HCT116 (cell line): Measurements from ENCODE around the gene SND1. TPM values are rescaled to one million over a fixed set of nuclear protein-coding genes. Genes with fewer than 3 reads are reported as not detected.

ENCODE experiments used
- ATAC-seq: fragments of 200-7000 bp; cut with Tn5 transposase; 2 replicates; pipeline ENCODE4 v1.9.1; 2020; ENCODE audit warnings: mild to moderate bottlenecking, moderate library complexity
- BruUV-seq: library from RNA; stranded (reverse); fragments of 400-500 nt; replicated peaks from 2 replicates; lab custom pipeline; 2021; lab: Mats Ljungman, UMichigan
- CTCF ChIA-PET: fragments of 300-600 bp; sonication (Branson Sonifier 250); formaldehyde crosslinking; loops from one replicate; lab custom pipeline; 2021; ENCODE audit warnings: antibody characterized with exemption; lab: Charles Lee
- POLR2A ChIA-PET: fragments of 300-600, 350-600 bp; sonication (Branson Sonifier 250); formaldehyde crosslinking; loops from one replicate; lab custom pipeline; 2021; ENCODE audit warnings: antibody characterized with exemption; lab: Charles Lee
- RAD21 ChIA-PET, 2 experiments: fragments of 300-600 bp; sonication (Branson Sonifier 250); formaldehyde crosslinking; loops; one replicate each; lab custom pipeline; 2023; ENCODE audit warnings: low total read pairs in 2 of 2; ENCODE audit not compliant: uncharacterized antibody in 2 of 2, unreplicated experiment in 2 of 2, low non-redundant PET in 1 of 2; lab: Charles Lee
- DNase-seq: peaks from one replicate; pipeline ENCODE4 v3.0.0-alpha.2; 2010; ENCODE audit warnings: low read depth, low spot score
- H2AFZ ChIP-seq: fragments of 200-600 bp; shearing (Covaris generic), sonication (generic); 2 replicates; pipeline ENCODE4 v1.6.1; 2017; ENCODE audit warnings: low read depth, mixed run types, mixed read lengths, antibody characterized with exemption, low read length; ENCODE audit not compliant: poor library complexity, severe bottlenecking
- H3K27ac ChIP-seq: 2 replicates; pipeline ENCODE4 v1.5.1; 2012; ENCODE audit warnings: low read depth, low read length
- H3K27me3 ChIP-seq: fragments of 200-600 bp; sonication (generic); 2 replicates; pipeline ENCODE4 v1.6.1; 2016; ENCODE audit warnings: mixed run types, low read length, mixed read lengths; ENCODE audit not compliant: insufficient read depth
- H3K36me3 ChIP-seq, 2 experiments: fragments of 200-500 bp in 1 of 2; fragments of 200-600 bp in 1 of 2; sonication (Bioruptor generic) in 1 of 2; sonication (generic) in 1 of 2; 2 replicates each; pipeline versions ENCODE4 v1.5.1 to v1.6.1; 2014 to 2016; ENCODE audit warnings: low read length in 2 of 2, inconsistent platforms in 1 of 2, mixed read lengths in 1 of 2, mixed run types in 1 of 2; ENCODE audit not compliant: insufficient read depth in 2 of 2, control insufficient read depth in 1 of 2
- H3K4me1 ChIP-seq, 2 experiments: fragments of 200-600 bp in 1 of 2; sonication (generic) in 1 of 2; 2 replicates each; pipeline versions ENCODE4 v1.5.1 to v1.6.1; 2012 to 2017; ENCODE audit warnings: low read length in 2 of 2, inconsistent platforms in 1 of 2, mild to moderate bottlenecking in 1 of 2, mixed read lengths in 1 of 2, mixed run types in 1 of 2, moderate library complexity in 1 of 2; ENCODE audit not compliant: insufficient read depth in 2 of 2, control insufficient read depth in 1 of 2
- H3K4me2 ChIP-seq: fragments of 200-600 bp; sonication (generic); 2 replicates; pipeline ENCODE4 v1.6.1; 2017; ENCODE audit warnings: mixed run types, low read length, mixed read lengths
- H3K4me3 ChIP-seq, 2 experiments: fragments of 200-600 bp in 1 of 2; sonication (generic) in 1 of 2; replicated peaks in 1 of 2; 2 replicates each; pipeline ENCODE4 v1.5.1; 2011 to 2016; ENCODE audit warnings: low read length in 2 of 2, control low read depth in 1 of 2, low read depth in 1 of 2, mild to moderate bottlenecking in 1 of 2, mixed read lengths in 1 of 2, mixed run types in 1 of 2
- H3K79me2 ChIP-seq: fragments of 200-600 bp; sonication (generic); 2 replicates; pipeline ENCODE4 v1.6.1; 2017; ENCODE audit warnings: mild to moderate bottlenecking, mixed run types, low read length, moderate library complexity, mixed read lengths; ENCODE audit not compliant: insufficient read depth
- H3K9ac ChIP-seq: fragments of 200-600 bp; sonication (generic); 2 replicates; pipeline ENCODE4 v1.6.1; 2016; ENCODE audit warnings: low read length, mixed read lengths
- H3K9me2 ChIP-seq: fragments of 200-600 bp; sonication (generic), shearing (Covaris generic); 2 replicates; pipeline ENCODE4 v1.6.1; 2017; ENCODE audit warnings: mixed run types, mild to moderate bottlenecking, moderate library complexity; ENCODE audit not compliant: insufficient read depth
- H3K9me3 ChIP-seq, 2 experiments: fragments of 200-500 bp in 1 of 2; fragments of 200-600 bp in 1 of 2; sonication (Bioruptor generic) in 1 of 2; sonication (generic) in 1 of 2; 2 replicates each; pipeline ENCODE4 v1.6.1; 2014 to 2017; ENCODE audit warnings: low read length in 2 of 2, mixed read lengths in 2 of 2, inconsistent platforms in 1 of 2, low read depth in 1 of 2, mild to moderate bottlenecking in 1 of 2, mixed run types in 1 of 2, moderate library complexity in 1 of 2; ENCODE audit not compliant: control insufficient read depth in 1 of 2, insufficient read depth in 1 of 2
- H4K20me1 ChIP-seq: fragments of 200-600 bp; sonication (generic), shearing (Covaris generic); 2 replicates; pipeline ENCODE4 v1.6.1; 2017; ENCODE audit warnings: mixed run types, mild to moderate bottlenecking, moderate library complexity; ENCODE audit not compliant: insufficient read depth
- CBX3 ChIP-seq: IDR thresholded peaks from 2 replicates; pipeline ENCODE4 v1.6.1; 2012; ENCODE audit warnings: low read depth
- EZH2 ChIP-seq: fragments of 200-600 bp; sonication (generic); IDR thresholded peaks from 2 replicates; pipeline ENCODE4 v1.6.1; 2017; ENCODE audit warnings: antibody characterized with exemption, mixed run types
- EZH2phosphoT487 ChIP-seq: fragments of 200-600 bp; IDR thresholded peaks from 2 replicates; pipeline ENCODE4 v1.6.1; 2018; ENCODE audit warnings: antibody characterized with exemption, borderline replicate concordance
- FOSL1 ChIP-seq: IDR thresholded peaks from 2 replicates; pipeline ENCODE4 v1.6.1; 2012; ENCODE audit warnings: low read depth
- JUND ChIP-seq: IDR thresholded peaks from 2 replicates; pipeline ENCODE4 v1.6.1; 2012
- POLR2AphosphoS5 ChIP-seq: IDR thresholded peaks from 2 replicates; pipeline ENCODE4 v1.6.1; 2011; ENCODE audit warnings: mild to moderate bottlenecking, low read depth, low read length, moderate library complexity
- RAD21 ChIP-seq: IDR thresholded peaks from 2 replicates; pipeline ENCODE4 v1.6.1; 2012; ENCODE audit warnings: low read depth, mild to moderate bottlenecking
- SIN3A ChIP-seq: IDR thresholded peaks from 2 replicates; pipeline ENCODE4 v1.6.1; 2012; ENCODE audit warnings: low read depth
- SP1 ChIP-seq: IDR thresholded peaks from 2 replicates; pipeline ENCODE4 v1.6.1; 2012; ENCODE audit warnings: low read depth
- TCF7L2 ChIP-seq: IDR thresholded peaks from 2 replicates; pipeline ENCODE4 v1.7.0; 2011; ENCODE audit warnings: borderline replicate concordance, inconsistent platforms; ENCODE audit not compliant: insufficient read depth, insufficient read length; ENCODE audit errors: extremely low read depth
- YY1 ChIP-seq: IDR thresholded peaks from 2 replicates; pipeline ENCODE4 v1.6.1; 2011; ENCODE audit warnings: low read length, low read depth, moderate library complexity, mild to moderate bottlenecking; ENCODE audit not compliant: insufficient replicate concordance; ENCODE audit errors: extremely low read depth
- ZFX ChIP-seq: fragments of 450-650 bp; IDR thresholded peaks from 2 replicates; pipeline ENCODE4 v1.6.1; 2017
- intact Hi-C: fragments of 100-400 bp; cut with micrococcal nuclease; formaldehyde crosslinking; loops from 2 replicates; pipeline ENCODE4 v1.10.0; 2022
- total RNA-seq: library from RNA; stranded (reverse); gene quantifications from one replicate; pipeline ENCODE4 v1.2.1, GENCODE V29; 2021; ENCODE audit not compliant: unreplicated experiment

Gene SND1
- total RNA-seq, 1 experiment from 2014 or later, result 169 TPM

DNA sequence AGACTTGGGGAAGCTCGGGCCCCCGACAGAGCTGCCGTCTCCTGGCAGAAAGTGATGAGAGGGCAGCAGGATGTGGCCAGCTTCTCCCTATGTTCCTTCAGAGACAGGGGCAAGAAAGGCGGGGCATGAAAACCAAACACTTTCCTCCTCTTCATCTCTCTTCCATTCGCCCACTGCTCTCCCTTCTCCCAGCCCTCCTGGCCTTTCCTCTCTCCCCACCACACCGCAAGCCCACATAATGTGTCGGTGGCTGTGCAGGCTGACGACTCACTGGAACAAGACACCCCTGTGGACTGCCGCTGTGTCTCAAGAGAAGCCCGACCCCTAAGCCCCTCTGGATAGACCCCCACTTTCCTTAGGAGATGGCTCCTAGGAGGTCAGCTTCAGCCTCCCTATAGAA lies 438.5 kb downstream of the SND1 start:
- POLR2A ChIA-PET, result no interaction called here
- ATAC-seq (no peak), DNase-seq (no peak)
- CTCF ChIA-PET, result no interaction called here
- Histone ChIP-seq H3K36me3 (peaks cover 5 to 15% of the 10 kb centered on the region in 2 experiments; a peak in 1 of 4 replicates), H3K9ac (no peak overlapping the region), H3K27me3 (no peaks in the 10 kb centered on the region), H3K79me2 (no peaks in the 10 kb centered on the region), H3K4me1 (no peaks in the 10 kb centered on the region), H3K4me2 (no peak overlapping the region), H3K27ac (no peak overlapping the region), H3K9me2 (no peaks in the 10 kb centered on the region), H2AFZ (no peak overlapping the region), H3K4me3 (no peak overlapping the region), H4K20me1 (no peaks in the 10 kb centered on the region; the same call in 1 of the 2 replicates), H3K9me3 (no peaks in the 10 kb centered on the region)
- intact Hi-C loops, result no loop called here
- TF ChIP-seq JUND, result no peak
- TF ChIP-seq CBX3, result no peak
- TF ChIP-seq TCF7L2, result no peak
- no peak for TF ChIP-seq RAD21
- TF ChIP-seq SP1, result no peak
- no peak for TF ChIP-seq EZH2
- no peak for TF ChIP-seq POLR2AphosphoS5
- RAD21 ChIA-PET, result no interaction called here
- no TSS peak for BruUV-seq

DNA sequence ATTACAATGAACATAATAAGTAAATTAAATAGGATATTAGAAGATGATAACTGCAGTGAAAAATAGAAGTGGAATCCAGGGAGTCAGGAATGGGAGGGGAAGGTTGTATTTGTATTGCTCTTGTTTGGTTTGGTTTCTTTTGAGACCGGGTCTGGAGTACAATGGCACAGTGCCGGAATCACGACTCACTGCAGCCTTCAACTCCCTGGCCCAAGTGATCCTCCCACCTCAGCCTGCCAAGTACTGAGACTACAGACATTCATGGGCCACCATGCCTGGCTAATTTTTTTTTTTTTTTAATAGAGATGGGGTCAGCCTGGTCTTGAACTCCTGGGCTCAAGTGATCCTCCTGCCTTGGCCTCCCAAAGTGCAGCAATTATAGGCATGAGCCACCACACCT lies 439.1 kb downstream of the SND1 start:
- Histone ChIP-seq H2AFZ (no peak overlapping the region), H3K27me3 (no peaks in the 10 kb centered on the region), H4K20me1 (no peaks in the 10 kb centered on the region; the same call in 1 of the 2 replicates), H3K36me3 (peaks cover 3 to 15% of the 10 kb centered on the region in 2 experiments; a peak in 1 of 4 replicates), H3K9ac (no peak overlapping the region), H3K4me3 (no peak overlapping the region), H3K9me2 (no peaks in the 10 kb centered on the region), H3K4me1 (no peaks in the 10 kb centered on the region), H3K9me3 (no peaks in the 10 kb centered on the region), H3K4me2 (no peak overlapping the region), H3K27ac (no peak overlapping the region), H3K79me2 (no peaks in the 10 kb centered on the region)
- BruUV-seq, result no TSS peak
- DNase-seq (no peak), ATAC-seq (no peak)
- CTCF ChIA-PET, result no interaction called here
- TF ChIP-seq CBX3 (no peak), TCF7L2 (no peak), YY1 (no peak), SIN3A (no peak), ZFX (no peak), FOSL1 (no peak), EZH2phosphoT487 (no peak)
- intact Hi-C loops, result no loop called here
- POLR2A ChIA-PET, result no interaction called here
- RAD21 ChIA-PET, result no interaction called here
